Measurements from ENCODE around the gene PEAK1.

The PEAK1 gene

DNA sequence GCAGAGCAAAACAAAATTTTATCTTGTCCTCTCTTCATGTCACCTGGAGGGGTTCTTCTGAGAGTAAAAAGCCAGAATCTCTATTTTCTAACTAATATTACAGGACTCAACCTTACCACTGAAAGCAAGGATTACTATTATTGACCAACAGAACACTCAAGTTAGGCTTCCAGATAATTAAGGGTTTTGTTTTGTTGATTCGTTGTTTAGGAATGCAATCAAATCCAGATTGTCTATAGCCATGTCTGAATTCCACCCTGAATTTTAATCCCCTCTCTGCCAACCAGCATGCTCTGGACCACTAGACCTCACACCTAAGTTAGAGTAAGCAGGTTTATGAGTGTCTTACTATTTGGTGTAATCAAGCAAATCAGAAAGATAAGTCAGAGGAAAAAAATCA lies 90.7 kb downstream of the PEAK1 start:
- Histone ChIP-seq H3K79me2 (ENCODE audit: insufficient read depth, low read length) (no peaks in the 10 kb centered on the region), H3K27ac (ENCODE audit: low read depth, low read length) (no peak overlapping the region), H4K20me1 (ENCODE audit: low read depth, low read length) (peaks cover 5% of the 10 kb centered on the region; the same call in 1 of the 2 replicates), H3K9ac (ENCODE audit: low read length) (no peak overlapping the region), H2AFZ (ENCODE audit: low read depth, low read length, severe bottlenecking) (no peak overlapping the region), H3K9me2 (replicated peaks; ENCODE audit: insufficient read depth, low read length) (no peaks in the 10 kb centered on the region), H3K27me3 (ENCODE audit: low read length) (no peaks in the 10 kb centered on the region), H3K9me3 (ENCODE audit: insufficient read depth, low read length) (no peaks in the 10 kb centered on the region), H3F3A (ENCODE audit: insufficient read depth) (no peaks in the 10 kb centered on the region), H3K36me3 (ENCODE audit: low read length) (0 out of 2 replicates have a peak, but pooled peaks cover 2% of the 10 kb centered on the region), H3K4me2 (ENCODE audit: low read depth, low read length, poor library complexity, severe bottlenecking) (no peak overlapping the region), H3K4me3 (ENCODE audit: insufficient read depth, low read length, poor library complexity, severe bottlenecking) (no peak overlapping the region)
- no peak for TF ChIP-seq EZH2phosphoT487 (conservative IDR thresholded peaks at IDR 0.05; ENCODE audit: low read length)
- no peak for TF ChIP-seq CTCF (IDR thresholded peaks at IDR 0.05; ENCODE audit: insufficient read depth, low read length, poor library complexity, severe bottlenecking)

- H4K20me1 ChIP-seq (ENCODE audit: low read depth, low read length): peaks cover 5% of the 10 kb centered on the region; the same call in 1 of the 2 replicates
- H3K79me2 ChIP-seq (ENCODE audit: insufficient read depth, low read length): no peaks in the 10 kb centered on the region
- H2AFZ ChIP-seq (ENCODE audit: low read depth, low read length, severe bottlenecking): no peak overlapping the region
- no peak overlapping the region for H3K9ac ChIP-seq (ENCODE audit: low read length)
- TF ChIP-seq CTCF (IDR thresholded peaks at IDR 0.05; ENCODE audit: insufficient read depth, low read length, poor library complexity, severe bottlenecking): no peak
- TF ChIP-seq EZH2phosphoT487 (conservative IDR thresholded peaks at IDR 0.05; ENCODE audit: low read length): no peak
- no peaks in the 10 kb centered on the region for H3K9me3 ChIP-seq (ENCODE audit: insufficient read depth, low read length)
- no peak overlapping the region for H3K4me2 ChIP-seq (ENCODE audit: low read depth, low read length, poor library complexity, severe bottlenecking)
- H3F3A ChIP-seq (ENCODE audit: insufficient read depth): no peaks in the 10 kb centered on the region
- no peak overlapping the region for H3K27ac ChIP-seq (ENCODE audit: low read depth, low read length)
- no peak overlapping the region for H3K4me3 ChIP-seq (ENCODE audit: insufficient read depth, low read length, poor library complexity, severe bottlenecking)
- H3K9me2 ChIP-seq (replicated peaks; ENCODE audit: insufficient read depth, low read length): no peaks in the 10 kb centered on the region
- H3K36me3 ChIP-seq (ENCODE audit: low read length): 0 out of 2 replicates have a peak, but pooled peaks cover 2% of the 10 kb centered on the region
- no peaks in the 10 kb centered on the region for H3K27me3 ChIP-seq (ENCODE audit: low read length)
Measured at GRCh38 chr15:77327844-77328529, 91.9 kb downstream of the PEAK1 start.

DNA sequence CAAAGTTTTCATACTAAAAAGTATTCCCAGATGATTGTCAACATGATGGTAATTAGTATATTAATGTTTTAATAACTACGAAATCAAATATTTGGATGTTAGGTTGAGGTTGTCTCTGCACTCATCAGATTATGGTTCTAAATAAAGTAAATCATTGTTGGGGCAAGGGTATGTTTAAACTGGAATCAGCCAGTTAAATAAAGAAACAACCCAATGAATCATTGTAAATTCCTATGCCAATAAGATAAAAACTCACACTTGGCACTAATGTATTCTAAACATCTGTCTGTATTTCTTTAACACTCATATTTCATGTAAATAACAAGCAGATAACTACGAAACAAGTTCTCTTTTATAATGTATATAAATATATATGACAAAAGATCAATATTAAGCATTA lies 92.7 kb downstream of the PEAK1 start:
- no peak overlapping the region for H3K27ac ChIP-seq (ENCODE audit: low read depth, low read length)
- 0 out of 2 replicates have a peak, but pooled peaks cover 2% of the 10 kb centered on the region for H3K36me3 ChIP-seq (ENCODE audit: low read length)
- no peak overlapping the region for H3K4me2 ChIP-seq (ENCODE audit: low read depth, low read length, poor library complexity, severe bottlenecking)
- no peaks in the 10 kb centered on the region for H3K27me3 ChIP-seq (ENCODE audit: low read length)
- no peak overlapping the region for H3K9ac ChIP-seq (ENCODE audit: low read length)
- H3K79me2 ChIP-seq (ENCODE audit: insufficient read depth, low read length): no peaks in the 10 kb centered on the region
- TF ChIP-seq CTCF (IDR thresholded peaks at IDR 0.05; ENCODE audit: insufficient read depth, low read length, poor library complexity, severe bottlenecking) (no peak), EZH2phosphoT487 (conservative IDR thresholded peaks at IDR 0.05; ENCODE audit: low read length) (no peak)
- H3F3A ChIP-seq (ENCODE audit: insufficient read depth): no peaks in the 10 kb centered on the region
- H4K20me1 ChIP-seq (ENCODE audit: low read depth, low read length): peaks cover 5% of the 10 kb centered on the region; the same call in 1 of the 2 replicates
- H3K9me3 ChIP-seq (ENCODE audit: insufficient read depth, low read length): no peaks in the 10 kb centered on the region
- H3K9me2 ChIP-seq (replicated peaks; ENCODE audit: insufficient read depth, low read length): no peaks in the 10 kb centered on the region
- no peak overlapping the region for H3K4me3 ChIP-seq (ENCODE audit: insufficient read depth, low read length, poor library complexity, severe bottlenecking)
- no peak overlapping the region for H2AFZ ChIP-seq (ENCODE audit: low read depth, low read length, severe bottlenecking)

Data from SU-DHL-6 (cell line).